Measurements from ENCODE around the gene OXER1.

GRCh38 chr2:42800461-42800962 is 36.6 kb upstream of the OXER1 start:
- no peak for TF ChIP-seq EZH2 (IDR thresholded peaks at IDR 0.05)
- TF ChIP-seq POLR2AphosphoS5 (IDR thresholded peaks at IDR 0.05; ENCODE audit: borderline replicate concordance, low read depth, low read length) = no peak
- TF ChIP-seq FOXP2 (optimal IDR thresholded peaks at IDR 0.05; ENCODE audit: control extremely low read depth, extremely low read length, insufficient read depth) = no peak

All from SK-N-MC (cell line).